Activated CD8-positive, alpha-beta T cell treated with anti-CD3 and anti-CD28 coated beads for 36 hours (primary cell): Measurements from ENCODE around the gene IPMK. TPM values are rescaled to one million over a fixed set of nuclear protein-coding genes. Genes with fewer than 3 reads are reported as not detected.

Source experiments
- ATAC-seq: fragments of 200-7000 bp; cut with Tn5 transposase; one replicate; pipeline ENCODE4 v1.10.0; 2021; ENCODE audit warnings: mild to moderate bottlenecking, moderate library complexity
- CTCF ChIA-PET: fragments of 350-600 bp; sonication (Branson Sonifier 250); formaldehyde crosslinking; loops from one replicate; lab custom pipeline; 2021; ENCODE audit warnings: antibody characterized with exemption; lab: Charles Lee
- POLR2A ChIA-PET: fragments of 350-600 bp; sonication (Branson Sonifier 250); formaldehyde crosslinking; loops from one replicate; lab custom pipeline; 2021; ENCODE audit warnings: antibody characterized with exemption; lab: Charles Lee
- DNase-seq: peaks from one replicate; pipeline ENCODE4 v3.0.0-alpha.2; 2020
- H3K27ac Mint-ChIP-seq: one replicate; pipeline ENCODE4 v1.8.0; 2021; ENCODE audit warnings: mild to moderate bottlenecking, mixed read lengths
- H3K27me3 Mint-ChIP-seq: one replicate; pipeline ENCODE4 v1.8.0; 2021; ENCODE audit warnings: mixed read lengths
- H3K36me3 Mint-ChIP-seq: one replicate; pipeline ENCODE4 v1.8.0; 2021; ENCODE audit warnings: low read depth, mixed read lengths
- H3K4me1 Mint-ChIP-seq: one replicate; pipeline ENCODE4 v1.8.0; 2021; ENCODE audit warnings: low read depth, mixed read lengths
- H3K4me3 Mint-ChIP-seq: one replicate; pipeline ENCODE4 v1.8.0; 2021; ENCODE audit warnings: mild to moderate bottlenecking, moderate library complexity, mixed read lengths
- H3K9me3 Mint-ChIP-seq: one replicate; pipeline ENCODE4 v1.8.0; 2021; ENCODE audit warnings: mixed read lengths
- CTCF ChIP-seq: fragments of 200-600 bp; IDR thresholded peaks from one replicate; pipeline ENCODE4 v1.8.0; 2022; ENCODE audit warnings: antibody characterized with exemption, mild to moderate bottlenecking
- intact Hi-C: fragments of 100-400 bp; cut with micrococcal nuclease; formaldehyde crosslinking; loops from one replicate; pipeline ENCODE4 v1.10.0; 2022
- total RNA-seq, 2 experiments: library from RNA; stranded (reverse); gene quantifications; one replicate each; pipeline ENCODE4 v1.2.3, GENCODE V29; 2021

Gene IPMK
- 10 to 100 TPM in 1 of 2 experiments, 1 to 10 TPM in 1; 9.5 to 10.3 TPM for total RNA-seq

GRCh38 chr10:58267713-58268453 lies at the start of gene IPMK:
Gene IPMK (minus strand): TSS chr10:58267894. CDS start chr10:58267611, 283 bp downstream.
- ATAC-seq (peak; percentile 70), DNase-seq (peak; percentile 95)
- Mint-ChIP-seq H3K36me3 (peaks cover 15% of the 10 kb centered on the region), H3K4me1 (peaks cover 32% of the 10 kb centered on the region), H3K27me3 (no peaks in the 10 kb centered on the region), H3K27ac (peak within 1 kb of the TSS; percentile 96), H3K4me3 (peak within 1 kb of the TSS; percentile 99), H3K9me3 (no peaks in the 10 kb centered on the region)
- CTCF ChIA-PET: interaction anchor here (1.0 to 3.7 kb wide), 4 partner anchors 9 to 123 kb away, joined by 3 to 12 read pairs (median 4); no protein-coding TSS in a partner anchor
- intact Hi-C loops: loop anchor here (10.0 kb wide), 1 partner anchor 117 kb away; the partner anchor contains the start of gene TFAM
- TF ChIP-seq CTCF: no peak
- POLR2A ChIA-PET: interaction anchor here (0.9 to 1.8 kb wide), 2 partner anchors 31 to 119 kb away, joined by 4 to 7 read pairs; no protein-coding TSS in a partner anchor

- ATAC-seq (no peak), DNase-seq (no peak)
- peaks cover 3% of the 10 kb centered on the region for H3K27me3 Mint-ChIP-seq
- intact Hi-C loops: no loop called here
- no peaks in the 10 kb centered on the region for H3K9me3 Mint-ChIP-seq
- no peak overlapping the region for H3K4me3 Mint-ChIP-seq
- ChIA-PET CTCF (no interaction called here), POLR2A (no interaction called here)
- no peak overlapping the region for H3K27ac Mint-ChIP-seq
- no peaks in the 10 kb centered on the region for H3K36me3 Mint-ChIP-seq
- no peak for TF ChIP-seq CTCF
- no peaks in the 10 kb centered on the region for H3K4me1 Mint-ChIP-seq
Observed at GRCh38 chr10:58316874-58317273, 49.2 kb upstream of the IPMK start.

- H3K27me3 Mint-ChIP-seq: peaks cover 15% of the 10 kb centered on the region
- ATAC-seq: no peak
- intact Hi-C loops: no loop called here
- no peaks in the 10 kb centered on the region for H3K4me1 Mint-ChIP-seq
- H3K4me3 Mint-ChIP-seq: no peak overlapping the region
- CTCF ChIA-PET: interaction anchor here (1.6 to 2.7 kb wide), 2 partner anchors 11 to 133 kb away, joined by 4 to 10 read pairs; no protein-coding TSS in a partner anchor
- no peaks in the 10 kb centered on the region for H3K36me3 Mint-ChIP-seq
- H3K9me3 Mint-ChIP-seq: no peaks in the 10 kb centered on the region
- no peak for TF ChIP-seq CTCF
- POLR2A ChIA-PET: no interaction called here
- H3K27ac Mint-ChIP-seq: no peak overlapping the region
- DNase-seq: no peak
Observed at GRCh38 chr10:58311026-58311425, 43.3 kb upstream of the IPMK start.

GRCh38 chr10:58307676-58308075 lies 40.0 kb upstream of the IPMK start:
- H3K4me1 Mint-ChIP-seq: no peaks in the 10 kb centered on the region
- ATAC-seq: no peak
- no peaks in the 10 kb centered on the region for H3K36me3 Mint-ChIP-seq
- no peak overlapping the region for H3K27ac Mint-ChIP-seq
- CTCF ChIA-PET: interaction anchor here (1.9 to 2.3 kb wide), 2 partner anchors 8 to 131 kb away, joined by 6 to 13 read pairs; no protein-coding TSS in a partner anchor
- no peak overlapping the region for H3K4me3 Mint-ChIP-seq
- H3K27me3 Mint-ChIP-seq: peaks cover 22% of the 10 kb centered on the region
- no peak for TF ChIP-seq CTCF
- POLR2A ChIA-PET: no interaction called here
- no peak for DNase-seq
- intact Hi-C loops: no loop called here
- no peaks in the 10 kb centered on the region for H3K9me3 Mint-ChIP-seq

- Mint-ChIP-seq H3K36me3 (no peaks in the 10 kb centered on the region), H3K4me3 (no peak overlapping the region), H3K9me3 (no peaks in the 10 kb centered on the region), H3K27me3 (peaks cover 19% of the 10 kb centered on the region), H3K4me1 (no peaks in the 10 kb centered on the region), H3K27ac (no peak overlapping the region)
- ChIA-PET CTCF (interaction anchor here (0.7 to 2.3 kb wide), 3 partner anchors 8 to 129 kb away, joined by 3 to 6 read pairs (median 4); no protein-coding TSS in a partner anchor), POLR2A (interaction anchor here (0.6 kb wide), 1 partner anchor 27 kb away, joined by 3 read pairs; no protein-coding TSS in a partner anchor)
- intact Hi-C loops: no loop called here
- no peak for DNase-seq
- no peak for TF ChIP-seq CTCF
- no peak for ATAC-seq
Observed at GRCh38 chr10:58305821-58306220, 38.1 kb upstream of the IPMK start.
